Mesenteric fat pad (tissue), 1 donor: Measurements from ENCODE around the gene TMEM198. TPM values are rescaled to one million over a fixed set of nuclear protein-coding genes. Genes with fewer than 3 reads are reported as not detected.

ENCODE experiments used
- DNase-seq: peaks from one replicate; pipeline ENCODE4 v3.0.0-alpha.2; 2020; ENCODE audit warnings: low spot score
- total RNA-seq: library from RNA; stranded (reverse); fragmentation: NEBNext Ultra II Directional; extraction: Animal tissue kit (Norgen Biotek cat#: 25700); gene quantifications from one replicate; pipeline ENCODE4 v1.2.1, GENCODE V29; 2021
- donor health status: DM: yes; HTN: yes; CAD: no.

The TMEM198 gene
- total RNA-seq, 1 donor from 2014 or later, result 2.6 TPM

- DNase-seq, result no peak
Measured at GRCh38 chr2:219561179-219562048, 17.6 kb downstream of the TMEM198 start.

- DNase-seq, result no peak
Measured at GRCh38 chr2:219562049-219563020, 18.5 kb downstream of the TMEM198 start.

- DNase-seq, result no peak
Measured at GRCh38 chr2:219563271-219563928, 19.6 kb downstream of the TMEM198 start.

- no peak for DNase-seq
Measured at GRCh38 chr2:219565130-219566080, 21.6 kb downstream of the TMEM198 start.

GRCh38 chr2:219566640-219567039, 22.8 kb downstream of the TMEM198 start:
- no peak for DNase-seq

GRCh38 chr2:219567131-219567530, 23.3 kb downstream of the TMEM198 start:
- no peak for DNase-seq

- no peak for DNase-seq
Measured at GRCh38 chr2:219567791-219568361, 24.0 kb downstream of the TMEM198 start.

- DNase-seq, result no peak
Measured at GRCh38 chr2:219569041-219569440, 25.2 kb downstream of the TMEM198 start.

- no peak for DNase-seq
Measured at GRCh38 chr2:219569635-219570034, 25.8 kb downstream of the TMEM198 start.

- DNase-seq, result no peak
Measured at GRCh38 chr2:219570194-219570923, 26.5 kb downstream of the TMEM198 start.

- DNase-seq, result no peak
Measured at GRCh38 chr2:219570924-219571310, 27.1 kb downstream of the TMEM198 start.

GRCh38 chr2:219571311-219572236, 27.7 kb downstream of the TMEM198 start, which contains the start of gene OBSL1:
TSS of gene OBSL1 (minus strand) at chr2:219571539. CDS start at chr2:219571232, 307 bp downstream.
- DNase-seq, result no peak

- DNase-seq, result no peak
Measured at GRCh38 chr2:219572237-219573001, 28.6 kb downstream of the TMEM198 start, which contains the start of gene INHA. TSS of gene INHA (plus strand) at chr2:219572310. CDS start at chr2:219572375, 65 bp downstream.

GRCh38 chr2:219573166-219573565, 29.3 kb downstream of the TMEM198 start:
- DNase-seq, result no peak

- DNase-seq, result no peak
Measured at GRCh38 chr2:219574484-219575311, 30.9 kb downstream of the TMEM198 start.
